Measurements from ENCODE around the gene ZNF225. TPM values are rescaled to one million over a fixed set of nuclear protein-coding genes. Genes with fewer than 3 reads are reported as not detected.

Gene ZNF225
- 0.69 TPM for polyA plus RNA-seq (2012; ENCODE audit: insufficient read length, low read depth)

- TF ChIP-seq FOXP2 (optimal IDR thresholded peaks at IDR 0.05; ENCODE audit: borderline replicate concordance, extremely low read depth, extremely low read length, insufficient read depth): no peak
- TF ChIP-seq TAF1 (IDR thresholded peaks at IDR 0.05; ENCODE audit: borderline replicate concordance, insufficient read depth, low read length): peak; percentile 70; the same call in 1 of the 2 replicates
- peak; percentile 87 for TF ChIP-seq POLR2AphosphoS5 (IDR thresholded peaks at IDR 0.05; ENCODE audit: low read depth, low read length)
- TF ChIP-seq, protein P1, sequence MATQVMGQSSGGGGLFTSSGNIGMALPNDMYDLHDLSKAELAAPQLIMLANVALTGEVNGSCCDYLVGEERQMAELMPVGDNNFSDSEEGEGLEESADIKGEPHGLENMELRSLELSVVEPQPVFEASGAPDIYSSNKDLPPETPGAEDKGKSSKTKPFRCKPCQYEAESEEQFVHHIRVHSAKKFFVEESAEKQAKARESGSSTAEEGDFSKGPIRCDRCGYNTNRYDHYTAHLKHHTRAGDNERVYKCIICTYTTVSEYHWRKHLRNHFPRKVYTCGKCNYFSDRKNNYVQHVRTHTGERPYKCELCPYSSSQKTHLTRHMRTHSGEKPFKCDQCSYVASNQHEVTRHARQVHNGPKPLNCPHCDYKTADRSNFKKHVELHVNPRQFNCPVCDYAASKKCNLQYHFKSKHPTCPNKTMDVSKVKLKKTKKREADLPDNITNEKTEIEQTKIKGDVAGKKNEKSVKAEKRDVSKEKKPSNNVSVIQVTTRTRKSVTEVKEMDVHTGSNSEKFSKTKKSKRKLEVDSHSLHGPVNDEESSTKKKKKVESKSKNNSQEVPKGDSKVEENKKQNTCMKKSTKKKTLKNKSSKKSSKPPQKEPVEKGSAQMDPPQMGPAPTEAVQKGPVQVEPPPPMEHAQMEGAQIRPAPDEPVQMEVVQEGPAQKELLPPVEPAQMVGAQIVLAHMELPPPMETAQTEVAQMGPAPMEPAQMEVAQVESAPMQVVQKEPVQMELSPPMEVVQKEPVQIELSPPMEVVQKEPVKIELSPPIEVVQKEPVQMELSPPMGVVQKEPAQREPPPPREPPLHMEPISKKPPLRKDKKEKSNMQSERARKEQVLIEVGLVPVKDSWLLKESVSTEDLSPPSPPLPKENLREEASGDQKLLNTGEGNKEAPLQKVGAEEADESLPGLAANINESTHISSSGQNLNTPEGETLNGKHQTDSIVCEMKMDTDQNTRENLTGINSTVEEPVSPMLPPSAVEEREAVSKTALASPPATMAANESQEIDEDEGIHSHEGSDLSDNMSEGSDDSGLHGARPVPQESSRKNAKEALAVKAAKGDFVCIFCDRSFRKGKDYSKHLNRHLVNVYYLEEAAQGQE (IDR thresholded peaks at IDR 0.05; ENCODE audit: insufficient read depth in 1 of 2, low read depth in 2 of 2, low read length in 2 of 2): peak in 1 of 2 experiments; percentile 47; a peak in 1 of 4 replicates
- TF ChIP-seq SIN3A (IDR thresholded peaks at IDR 0.05; ENCODE audit: borderline replicate concordance, insufficient read depth, low read length): 0 out of 2 replicates have a peak, but pooled peaks have one; percentile 11
Measured at GRCh38 chr19:44113138-44113783, at the start of gene ZNF225. ZNF225 (plus strand) TSS chr19:44113399; CDS start chr19:44115828, 2,429 bp downstream.

GRCh38 chr19:44066305-44066704 is 46.9 kb upstream of the ZNF225 start:
- TF ChIP-seq SIN3A (IDR thresholded peaks at IDR 0.05; ENCODE audit: borderline replicate concordance, insufficient read depth, low read length): no peak
- TF ChIP-seq POLR2AphosphoS5 (IDR thresholded peaks at IDR 0.05; ENCODE audit: low read depth, low read length): no peak
- no peak for TF ChIP-seq FOXP2 (optimal IDR thresholded peaks at IDR 0.05; ENCODE audit: borderline replicate concordance, extremely low read depth, extremely low read length, insufficient read depth)
- TF ChIP-seq, protein P1 (IDR thresholded peaks at IDR 0.05; ENCODE audit: insufficient read depth in 1 of 2, low read depth in 2 of 2, low read length in 2 of 2): no peak
- TF ChIP-seq TAF1 (IDR thresholded peaks at IDR 0.05; ENCODE audit: borderline replicate concordance, insufficient read depth, low read length): no peak

DNA sequence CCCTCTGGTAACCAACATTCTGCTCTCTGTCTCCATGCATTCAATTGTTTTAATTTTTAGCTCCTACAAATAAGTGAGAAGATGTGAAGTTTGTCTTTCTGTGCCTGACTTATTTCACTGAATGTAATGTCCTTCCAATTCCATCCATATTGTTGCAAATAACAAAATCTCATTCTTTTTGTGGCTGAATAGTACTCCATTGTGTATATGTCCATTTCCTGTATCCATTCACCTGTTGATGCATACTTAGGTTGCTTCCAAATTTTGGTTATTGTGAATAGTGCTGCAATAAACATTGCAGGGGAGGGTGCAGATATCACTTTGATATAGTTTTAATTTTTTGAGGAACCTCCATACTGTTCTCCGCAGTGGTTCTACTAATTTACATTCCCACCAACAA is 43.8 kb upstream of the ZNF225 start:
- TF ChIP-seq SIN3A (IDR thresholded peaks at IDR 0.05; ENCODE audit: borderline replicate concordance, insufficient read depth, low read length) (no peak), TAF1 (IDR thresholded peaks at IDR 0.05; ENCODE audit: borderline replicate concordance, insufficient read depth, low read length) (no peak), FOXP2 (optimal IDR thresholded peaks at IDR 0.05; ENCODE audit: borderline replicate concordance, extremely low read depth, extremely low read length, insufficient read depth) (no peak), POLR2AphosphoS5 (IDR thresholded peaks at IDR 0.05; ENCODE audit: low read depth, low read length) (no peak)
- TF ChIP-seq, protein P1 (IDR thresholded peaks at IDR 0.05; ENCODE audit: insufficient read depth in 1 of 2, low read depth in 2 of 2, low read length in 2 of 2): no peak

- peak; percentile 37; the same call in 1 of the 2 replicates for TF ChIP-seq TAF1 (IDR thresholded peaks at IDR 0.05; ENCODE audit: borderline replicate concordance, insufficient read depth, low read length)
- no peak for TF ChIP-seq FOXP2 (optimal IDR thresholded peaks at IDR 0.05; ENCODE audit: borderline replicate concordance, extremely low read depth, extremely low read length, insufficient read depth)
- TF ChIP-seq POLR2AphosphoS5 (IDR thresholded peaks at IDR 0.05; ENCODE audit: low read depth, low read length): peak; percentile 60
Measured at GRCh38 chr19:44071824-44072542, 41.2 kb upstream of the ZNF225 start, which contains the start of gene ZNF284. ZNF284 (plus strand) TSS chr19:44072159; CDS start chr19:44076390, 4,231 bp downstream.

DNA sequence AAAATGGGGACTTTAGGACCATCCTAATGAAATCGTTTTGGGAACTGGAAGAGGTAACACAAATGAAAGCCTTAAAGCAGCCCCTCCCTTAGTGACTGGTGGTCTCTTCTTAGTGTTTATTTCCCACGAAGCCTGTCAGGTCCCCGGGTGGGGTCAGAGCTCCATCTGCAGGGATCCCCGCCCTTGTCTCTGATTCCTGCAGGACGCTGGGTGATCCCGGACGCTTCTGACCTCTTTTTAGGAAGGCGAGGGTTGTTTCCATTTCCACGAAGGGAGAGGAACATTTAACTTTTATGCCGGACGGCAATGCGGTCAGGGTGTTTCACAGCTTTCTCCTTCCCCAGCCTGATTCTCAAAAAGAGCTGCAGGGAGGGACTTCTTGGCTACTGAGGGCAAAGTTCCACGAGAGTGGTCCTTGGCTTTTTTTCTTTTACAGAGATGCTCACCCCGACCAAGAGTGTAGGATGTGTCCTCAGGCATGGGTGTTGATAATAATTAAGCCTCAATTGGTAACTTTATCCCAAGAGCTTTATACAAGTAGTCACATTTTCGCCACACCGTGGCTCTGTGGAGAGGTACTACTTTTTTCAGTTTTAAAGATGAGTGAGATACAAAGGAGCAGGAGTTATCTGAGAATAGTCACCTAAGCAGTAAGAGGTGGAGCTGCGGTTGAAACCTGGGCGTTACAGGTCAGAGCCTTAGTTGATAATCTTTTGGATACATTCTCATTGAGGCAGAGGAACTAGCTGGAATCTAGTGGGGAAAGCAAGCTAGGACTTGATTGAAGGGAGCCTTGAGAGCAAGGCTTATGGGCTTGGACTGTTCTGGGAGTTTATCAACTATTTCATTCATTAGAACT is 40.4 kb upstream of the ZNF225 start:
- no peak for TF ChIP-seq TAF1 (IDR thresholded peaks at IDR 0.05; ENCODE audit: borderline replicate concordance, insufficient read depth, low read length)
- TF ChIP-seq SIN3A (IDR thresholded peaks at IDR 0.05; ENCODE audit: borderline replicate concordance, insufficient read depth, low read length): no peak
- no peak for TF ChIP-seq FOXP2 (optimal IDR thresholded peaks at IDR 0.05; ENCODE audit: borderline replicate concordance, extremely low read depth, extremely low read length, insufficient read depth)
- TF ChIP-seq, protein P1 (IDR thresholded peaks at IDR 0.05; ENCODE audit: insufficient read depth in 1 of 2, low read depth in 2 of 2, low read length in 2 of 2): no peak
- TF ChIP-seq POLR2AphosphoS5 (IDR thresholded peaks at IDR 0.05; ENCODE audit: low read depth, low read length): no peak

All from PFSK-1 (cell line).